OCI-LY7 (cell line): Measurements from ENCODE around the gene ZNF333. TPM values are rescaled to one million over a fixed set of nuclear protein-coding genes. Genes with fewer than 3 reads are reported as not detected.

Experiments used
- BruUV-seq: library from RNA; stranded (reverse); fragments of 400-500 nt; replicated peaks from 2 replicates; lab custom pipeline; 2021; lab: Mats Ljungman, UMichigan
- CTCF ChIA-PET: fragments of 300-600 bp; sonication (Branson Sonifier 250); formaldehyde crosslinking; loops from one replicate; lab custom pipeline; 2022; ENCODE audit warnings: antibody characterized with exemption; ENCODE audit not compliant: unreplicated experiment; lab: Charles Lee
- POLR2A ChIA-PET: fragments of 300-600 bp; sonication (Branson Sonifier 250); formaldehyde crosslinking; loops from one replicate; lab custom pipeline; 2022; ENCODE audit warnings: antibody characterized with exemption; lab: Charles Lee
- DNase-seq: peaks from one replicate; pipeline ENCODE4 v3.0.0-alpha.2; 2015; ENCODE audit warnings: low spot score
- H2AFZ ChIP-seq: fragments of 200-600 bp; sonication (generic), shearing (Covaris generic); 2 replicates; pipeline ENCODE4 v1.6.1; 2014; ENCODE audit warnings: mild to moderate bottlenecking, antibody characterized with exemption, low read length, moderate library complexity
- H3K27ac ChIP-seq: fragments of 200-600 bp; sonication (generic); 2 replicates; pipeline ENCODE4 v1.5.1; 2014; ENCODE audit warnings: mixed run types, low read depth, mild to moderate bottlenecking, moderate library complexity, low read length, inconsistent platforms; ENCODE audit not compliant: poor library complexity, severe bottlenecking
- H3K36me3 ChIP-seq: fragments of 200-600 bp; sonication (generic); 2 replicates; pipeline ENCODE4 v1.6.1; 2014; ENCODE audit warnings: mild to moderate bottlenecking, antibody characterized with exemption, low read length, moderate library complexity, mixed read lengths; ENCODE audit not compliant: insufficient read depth
- H3K4me1 ChIP-seq: fragments of 200-600 bp; sonication (generic); 2 replicates; pipeline ENCODE4 v1.5.1; 2014; ENCODE audit warnings: mild to moderate bottlenecking, low read length; ENCODE audit not compliant: insufficient read depth, poor library complexity, severe bottlenecking
- H3K4me2 ChIP-seq: fragments of 200-600 bp; sonication (generic); 2 replicates; pipeline ENCODE4 v1.6.1; 2014; ENCODE audit warnings: mild to moderate bottlenecking, low read length
- H3K4me3 ChIP-seq: fragments of 200-600 bp; sonication (generic); 2 replicates; pipeline ENCODE4 v1.5.1; 2014; ENCODE audit warnings: mild to moderate bottlenecking, low read depth, low read length; ENCODE audit not compliant: poor library complexity, severe bottlenecking
- H3K79me2 ChIP-seq: fragments of 200-600 bp; sonication (generic); 2 replicates; pipeline ENCODE4 v1.6.1; 2016; ENCODE audit warnings: low read depth, mild to moderate bottlenecking, low read length, moderate library complexity, mixed read lengths; ENCODE audit not compliant: insufficient read depth
- H3K9me2 ChIP-seq: fragments of 200-600 bp; sonication (generic); 2 replicates; pipeline ENCODE4 v1.6.1; 2016; ENCODE audit warnings: mild to moderate bottlenecking, low read length, mixed read lengths; ENCODE audit not compliant: insufficient read depth
- H3K9me3 ChIP-seq: fragments of 200-600 bp; sonication (generic); 2 replicates; pipeline ENCODE4 v1.6.1; 2014; ENCODE audit warnings: mild to moderate bottlenecking, mixed run types, low read length, mixed read lengths
- H4K20me1 ChIP-seq: fragments of 200-600 bp; sonication (generic); 2 replicates; pipeline ENCODE4 v1.6.1; 2014; ENCODE audit warnings: mild to moderate bottlenecking, antibody characterized with exemption, low read length, moderate library complexity, mixed read lengths; ENCODE audit not compliant: insufficient read depth
- CTCF ChIP-seq: fragments of 200-600 bp; sonication (generic); conservative IDR thresholded peaks from 2 replicates; pipeline ENCODE4 v1.5.1; 2014; ENCODE audit warnings: mild to moderate bottlenecking, antibody characterized with exemption, low read length, moderate library complexity, mixed read lengths
- EZH2phosphoT487 ChIP-seq: fragments of 200-600 bp; sonication (generic); IDR thresholded peaks from 2 replicates; pipeline ENCODE4 v1.6.1; 2018; ENCODE audit warnings: low read depth, borderline replicate concordance, mild to moderate bottlenecking, mixed run types, antibody characterized with exemption, low read length, moderate library complexity, mixed read lengths
- intact Hi-C: fragments of 100-400 bp; cut with micrococcal nuclease; formaldehyde crosslinking; loops from one replicate; pipeline ENCODE4 v1.10.0; 2022; ENCODE audit not compliant: unreplicated experiment
- total RNA-seq, 2 experiments: library from RNA; depleted of rRNA in 1 of 2; stranded (reverse); fragments of >200 nt in 1 of 2; shearing (Covaris generic) in 1 of 2; gene quantifications; 2 replicates each; pipeline ENCODE4 v1.2.3, GENCODE V29; 2014 to 2022

Gene ZNF333
- total RNA-seq, 2 experiments from 2014 or later: 25.0 to 26.1 TPM

- no peak for TF ChIP-seq CTCF
- Histone ChIP-seq H3K4me1 (no peaks in the 10 kb centered on the region), H3K79me2 (no peaks in the 10 kb centered on the region), H2AFZ (no peak overlapping the region), H3K9me2 (no peaks in the 10 kb centered on the region), H3K4me2 (no peak overlapping the region), H4K20me1 (no peaks in the 10 kb centered on the region), H3K9me3 (no peaks in the 10 kb centered on the region), H3K4me3 (no peak overlapping the region), H3K36me3 (peaks cover 86% of the 10 kb centered on the region), H3K27ac (no peak overlapping the region)
- intact Hi-C loops: no loop called here
- ChIA-PET CTCF (no interaction called here), POLR2A (no interaction called here)
- no peak for DNase-seq
- BruUV-seq: no TSS peak
Observed at GRCh38 chr19:14704450-14704849, 14.6 kb downstream of the ZNF333 start.

DNA sequence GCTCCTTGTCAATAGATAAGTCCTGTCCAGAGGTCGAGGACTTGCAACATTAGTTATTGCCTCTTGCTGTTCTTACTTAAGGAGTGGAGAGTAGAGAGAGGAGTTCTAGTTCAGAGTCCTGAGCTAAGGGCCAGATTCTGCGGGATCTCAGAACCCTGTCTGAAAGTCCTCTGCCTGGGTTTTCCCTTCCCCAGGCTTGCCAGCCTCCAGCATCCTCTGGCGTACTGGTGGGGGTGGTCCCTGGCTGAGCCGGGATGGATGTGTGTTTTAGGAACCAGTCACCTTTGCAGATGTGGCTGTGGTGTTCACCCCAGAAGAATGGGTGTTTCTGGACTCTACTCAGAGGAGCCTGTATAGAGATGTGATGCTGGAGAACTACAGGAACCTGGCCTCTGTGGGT is 26.0 kb downstream of the ZNF333 start:
- Histone ChIP-seq H2AFZ (no peak overlapping the region), H3K27ac (no peak overlapping the region), H4K20me1 (no peaks in the 10 kb centered on the region), H3K4me1 (no peaks in the 10 kb centered on the region), H3K79me2 (no peaks in the 10 kb centered on the region), H3K36me3 (peaks cover 46% of the 10 kb centered on the region), H3K9me3 (peaks cover 34% of the 10 kb centered on the region; the same call in 1 of the 2 replicates), H3K9me2 (no peaks in the 10 kb centered on the region), H3K4me2 (no peak overlapping the region), H3K4me3 (no peak overlapping the region)
- ChIA-PET POLR2A (interaction anchor here (0.7 kb wide), 1 partner anchor 9 kb away, joined by 3 read pairs; no protein-coding TSS in a partner anchor), CTCF (no interaction called here)
- intact Hi-C loops: no loop called here
- no TSS peak for BruUV-seq
- DNase-seq: no peak
- no peak for TF ChIP-seq EZH2phosphoT487
- no peak for TF ChIP-seq CTCF

GRCh38 chr19:14718522-14719116 is 28.8 kb downstream of the ZNF333 start:
- no peaks in the 10 kb centered on the region for H3K4me1 ChIP-seq
- BruUV-seq: no TSS peak
- ChIA-PET POLR2A (no interaction called here), CTCF (no interaction called here)
- H3K4me2 ChIP-seq: no peak overlapping the region
- no peaks in the 10 kb centered on the region for H4K20me1 ChIP-seq
- DNase-seq: no peak
- H3K27ac ChIP-seq: no peak overlapping the region
- H3K4me3 ChIP-seq: no peak overlapping the region
- H3K9me3 ChIP-seq: peaks cover 39% of the 10 kb centered on the region; the same call in 1 of the 2 replicates
- peaks cover 46% of the 10 kb centered on the region for H3K36me3 ChIP-seq
- intact Hi-C loops: no loop called here
- H2AFZ ChIP-seq: no peak overlapping the region
- no peaks in the 10 kb centered on the region for H3K9me2 ChIP-seq
- H3K79me2 ChIP-seq: no peaks in the 10 kb centered on the region
- TF ChIP-seq EZH2phosphoT487 (no peak), CTCF (no peak)
